ENCODE data around the gene ALG14.
A peak's percentile ranks its signal among the peaks of the same experiment; 100 is the strongest.

ALG14 gene

DNA sequence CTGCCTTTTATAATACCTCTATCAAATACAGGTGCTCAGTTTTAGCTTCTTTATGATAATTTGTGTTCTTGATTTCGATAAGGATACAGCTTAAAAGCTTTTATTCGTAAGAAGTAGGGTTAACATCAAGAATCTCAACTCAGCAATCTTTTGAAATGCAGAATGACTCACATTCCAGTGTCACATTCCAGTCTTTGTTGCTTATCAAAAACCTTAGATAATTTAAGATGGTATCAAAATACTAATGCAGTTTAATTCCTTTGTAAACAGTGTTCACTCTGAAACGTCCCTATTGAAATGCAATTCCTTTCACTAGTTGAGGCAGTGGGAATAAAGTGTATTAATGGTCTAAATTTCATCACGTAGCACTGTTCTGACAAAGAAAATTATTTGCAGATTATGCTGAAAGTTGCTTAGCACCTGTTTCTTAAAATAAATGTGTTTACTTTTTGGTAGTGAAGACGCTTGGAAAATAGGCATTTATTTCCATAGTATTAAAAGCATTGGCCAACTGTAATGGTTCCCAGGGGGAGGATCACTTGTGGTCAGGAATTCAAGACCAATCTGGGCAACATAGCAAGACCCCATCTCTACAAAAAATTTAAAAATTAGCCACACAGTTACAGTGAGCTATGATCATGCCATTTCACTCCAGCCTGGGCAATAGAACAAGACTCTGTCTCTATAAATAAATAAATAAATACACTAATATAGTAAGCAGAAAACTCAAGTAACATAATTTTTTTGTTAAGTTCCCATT lies 135.7 kb downstream of the ALG14 start:
- H3K27me3 ChIP-seq (replicated peaks; ENCODE audit: control insufficient read depth, insufficient read depth, low read length, poor library complexity, severe bottlenecking) = no peaks in the 10 kb centered on the region
- no peak overlapping the region for H3K27ac ChIP-seq (ENCODE audit: insufficient read depth, low read length, poor library complexity, severe bottlenecking)
- no peaks in the 10 kb centered on the region for H3K36me3 ChIP-seq (ENCODE audit: control insufficient read depth, insufficient read depth, low read length)
- no peaks in the 10 kb centered on the region for H3K9me3 ChIP-seq (ENCODE audit: control insufficient read depth, low read length)
- H3K4me1 ChIP-seq (ENCODE audit: control insufficient read depth, insufficient read depth, low read length, poor library complexity, severe bottlenecking) = no peaks in the 10 kb centered on the region
- DNase-seq = no peak
- no peak overlapping the region for H3K4me3 ChIP-seq (ENCODE audit: insufficient read depth, low read depth, low read length, poor library complexity, severe bottlenecking)

DNA sequence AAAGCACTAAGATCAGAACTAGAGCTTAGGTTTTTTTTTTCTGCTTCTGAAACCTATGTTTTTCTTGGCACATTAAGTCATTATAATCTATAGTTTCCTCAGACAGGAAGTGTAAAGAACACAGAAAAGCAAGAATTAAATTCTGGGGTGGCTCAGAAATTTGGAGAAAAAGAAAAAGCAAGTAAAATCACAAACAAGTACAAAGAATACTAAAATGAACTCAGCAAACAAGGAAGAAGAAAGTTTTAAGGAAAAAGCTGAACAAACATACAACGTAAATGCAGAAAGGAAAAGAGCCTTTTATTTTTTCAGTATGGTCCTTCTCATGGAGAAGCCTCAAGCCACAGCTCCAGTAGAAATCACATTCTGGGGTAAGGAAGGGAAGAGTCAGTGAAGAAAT lies 137.3 kb downstream of the ALG14 start:
- Histone ChIP-seq H3K4me3 (ENCODE audit: insufficient read depth, low read depth, low read length, poor library complexity, severe bottlenecking) (no peak overlapping the region), H3K4me1 (ENCODE audit: control insufficient read depth, insufficient read depth, low read length, poor library complexity, severe bottlenecking) (no peaks in the 10 kb centered on the region), H3K9me3 (ENCODE audit: control insufficient read depth, low read length) (no peaks in the 10 kb centered on the region), H3K36me3 (ENCODE audit: control insufficient read depth, insufficient read depth, low read length) (no peaks in the 10 kb centered on the region), H3K27ac (ENCODE audit: insufficient read depth, low read length, poor library complexity, severe bottlenecking) (no peak overlapping the region), H3K27me3 (replicated peaks; ENCODE audit: control insufficient read depth, insufficient read depth, low read length, poor library complexity, severe bottlenecking) (no peaks in the 10 kb centered on the region)
- DNase-seq = no peak

DNA sequence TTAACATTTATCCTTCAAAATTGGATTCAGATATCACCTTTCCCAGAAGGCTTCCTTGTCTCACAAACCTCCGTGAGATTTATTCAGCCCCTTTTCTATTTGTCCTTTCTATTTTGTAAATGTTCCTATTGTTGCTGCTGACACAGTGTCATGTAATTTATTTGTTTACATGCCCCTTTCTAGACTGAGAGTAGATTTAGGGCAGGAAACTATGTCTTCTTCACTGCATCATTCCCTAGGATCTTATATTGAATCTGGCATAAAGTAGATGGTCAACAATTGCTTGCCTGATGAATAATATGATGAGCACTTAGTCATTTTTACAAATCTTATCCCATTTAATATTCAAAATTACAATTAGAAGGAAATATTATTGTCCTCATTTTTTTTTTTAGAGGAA lies 137.7 kb downstream of the ALG14 start:
- DNase-seq = no peak
- no peak overlapping the region for H3K27ac ChIP-seq (ENCODE audit: insufficient read depth, low read length, poor library complexity, severe bottlenecking)
- no peaks in the 10 kb centered on the region for H3K4me1 ChIP-seq (ENCODE audit: control insufficient read depth, insufficient read depth, low read length, poor library complexity, severe bottlenecking)
- no peak overlapping the region for H3K4me3 ChIP-seq (ENCODE audit: insufficient read depth, low read depth, low read length, poor library complexity, severe bottlenecking)
- H3K27me3 ChIP-seq (replicated peaks; ENCODE audit: control insufficient read depth, insufficient read depth, low read length, poor library complexity, severe bottlenecking) = no peaks in the 10 kb centered on the region
- H3K36me3 ChIP-seq (ENCODE audit: control insufficient read depth, insufficient read depth, low read length) = no peaks in the 10 kb centered on the region
- no peaks in the 10 kb centered on the region for H3K9me3 ChIP-seq (ENCODE audit: control insufficient read depth, low read length)

DNA sequence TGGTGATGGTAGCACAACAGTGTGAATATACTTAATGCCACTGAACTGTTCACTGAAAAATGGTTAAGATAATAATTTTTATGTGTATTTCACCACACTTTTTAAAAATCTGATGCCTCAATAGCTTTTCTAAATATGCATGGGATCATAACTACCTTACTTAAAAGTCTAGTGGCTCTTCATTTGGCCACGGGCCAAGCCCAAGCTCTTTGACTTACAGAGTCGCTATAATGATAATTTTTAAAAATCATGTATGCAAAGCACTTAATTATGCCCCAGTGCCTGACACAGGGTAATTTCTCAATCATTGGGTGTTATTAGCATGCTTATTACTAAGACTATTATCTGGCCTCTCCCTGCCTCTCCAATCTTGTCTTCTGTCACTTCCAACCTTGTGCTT lies 138.2 kb downstream of the ALG14 start:
- Histone ChIP-seq H3K36me3 (ENCODE audit: control insufficient read depth, insufficient read depth, low read length) (no peaks in the 10 kb centered on the region), H3K27ac (ENCODE audit: insufficient read depth, low read length, poor library complexity, severe bottlenecking) (no peak overlapping the region), H3K9me3 (ENCODE audit: control insufficient read depth, low read length) (no peaks in the 10 kb centered on the region), H3K4me1 (ENCODE audit: control insufficient read depth, insufficient read depth, low read length, poor library complexity, severe bottlenecking) (no peaks in the 10 kb centered on the region), H3K27me3 (replicated peaks; ENCODE audit: control insufficient read depth, insufficient read depth, low read length, poor library complexity, severe bottlenecking) (no peaks in the 10 kb centered on the region), H3K4me3 (ENCODE audit: insufficient read depth, low read depth, low read length, poor library complexity, severe bottlenecking) (no peak overlapping the region)
- no peak for DNase-seq

DNA sequence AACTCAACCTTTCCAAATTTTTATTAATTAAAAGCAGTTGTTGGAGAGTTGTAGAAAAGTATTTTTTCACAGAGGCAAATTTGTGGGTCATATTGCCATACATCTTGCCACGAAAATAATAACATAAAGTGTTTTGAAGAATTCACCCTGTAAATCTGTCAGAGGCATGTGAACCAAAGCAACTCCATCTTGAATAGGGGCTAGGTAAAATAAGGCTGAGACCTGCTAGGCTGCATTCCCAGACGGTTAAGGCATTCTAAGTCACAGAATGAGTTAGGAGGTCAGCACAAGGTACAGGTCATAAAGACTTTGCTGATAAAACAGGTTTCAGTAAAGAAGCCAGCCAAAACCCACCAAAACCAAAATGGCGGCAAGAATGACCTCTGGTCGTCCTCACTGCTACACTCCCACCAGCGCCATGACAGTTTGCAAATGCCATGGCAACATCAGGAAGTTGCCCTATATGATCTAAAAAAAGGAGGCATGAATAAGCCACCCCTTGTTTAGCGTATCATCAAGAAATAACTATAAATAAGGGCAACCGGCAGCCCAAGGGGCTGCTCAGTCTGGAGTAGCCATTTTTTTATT lies 141.4 kb downstream of the ALG14 start:
- no peak overlapping the region for H3K27ac ChIP-seq (ENCODE audit: insufficient read depth, low read length, poor library complexity, severe bottlenecking)
- H3K9me3 ChIP-seq (ENCODE audit: control insufficient read depth, low read length) = no peaks in the 10 kb centered on the region
- no peak for DNase-seq
- H3K36me3 ChIP-seq (ENCODE audit: control insufficient read depth, insufficient read depth, low read length) = no peaks in the 10 kb centered on the region
- H3K4me3 ChIP-seq (ENCODE audit: insufficient read depth, low read depth, low read length, poor library complexity, severe bottlenecking) = no peak overlapping the region
- H3K27me3 ChIP-seq (replicated peaks; ENCODE audit: control insufficient read depth, insufficient read depth, low read length, poor library complexity, severe bottlenecking) = peaks cover 7% of the 10 kb centered on the region
- H3K4me1 ChIP-seq (ENCODE audit: control insufficient read depth, insufficient read depth, low read length, poor library complexity, severe bottlenecking) = peaks cover 5% of the 10 kb centered on the region

DNA sequence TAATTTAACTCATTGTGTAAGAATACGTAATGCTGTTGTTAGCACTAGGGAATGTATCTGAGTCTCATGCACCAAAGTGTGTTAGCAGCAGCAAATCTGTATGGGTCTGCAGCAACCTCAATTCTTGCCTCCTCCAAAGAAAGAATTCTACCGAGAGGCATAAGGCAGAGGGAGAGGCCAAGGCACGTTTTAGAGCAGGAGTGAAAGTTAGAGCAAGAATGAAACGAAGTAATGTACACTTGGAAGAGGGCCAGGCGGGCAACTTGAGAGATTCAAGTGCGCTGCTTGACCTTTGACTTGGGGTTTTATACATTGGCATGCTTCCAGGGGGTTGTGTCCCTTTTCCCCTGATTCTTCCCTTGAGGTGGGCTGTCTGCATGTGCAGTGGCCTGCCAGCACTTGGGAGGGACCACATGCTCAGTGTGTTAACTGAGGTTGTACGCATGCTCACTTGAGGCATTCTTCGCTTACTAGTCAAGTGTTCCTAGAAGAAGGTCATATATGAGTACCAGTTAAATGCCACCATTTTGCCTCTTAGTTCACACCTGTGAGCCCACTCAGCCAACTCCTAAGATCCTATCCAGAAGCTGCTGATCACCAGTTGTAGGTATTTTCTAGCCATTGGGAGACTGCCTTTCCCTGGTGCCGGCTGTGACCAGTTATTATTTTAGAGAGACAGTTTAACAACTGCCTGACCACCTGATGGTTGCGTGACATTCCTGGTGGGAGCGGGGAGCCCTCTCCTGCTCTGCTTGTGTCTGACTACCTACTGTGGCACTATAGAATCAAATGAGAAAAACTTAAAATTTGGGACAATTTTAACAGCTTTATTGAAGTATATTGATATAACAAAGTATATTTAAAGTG lies 143.2 kb downstream of the ALG14 start:
- Histone ChIP-seq H3K27ac (ENCODE audit: insufficient read depth, low read length, poor library complexity, severe bottlenecking) (no peak overlapping the region), H3K27me3 (replicated peaks; ENCODE audit: control insufficient read depth, insufficient read depth, low read length, poor library complexity, severe bottlenecking) (peaks cover 12% of the 10 kb centered on the region), H3K9me3 (ENCODE audit: control insufficient read depth, low read length) (no peaks in the 10 kb centered on the region), H3K4me1 (ENCODE audit: control insufficient read depth, insufficient read depth, low read length, poor library complexity, severe bottlenecking) (peaks cover 12% of the 10 kb centered on the region), H3K4me3 (ENCODE audit: insufficient read depth, low read depth, low read length, poor library complexity, severe bottlenecking) (no peak overlapping the region), H3K36me3 (ENCODE audit: control insufficient read depth, insufficient read depth, low read length) (no peaks in the 10 kb centered on the region)
- DNase-seq = no peak

DNA sequence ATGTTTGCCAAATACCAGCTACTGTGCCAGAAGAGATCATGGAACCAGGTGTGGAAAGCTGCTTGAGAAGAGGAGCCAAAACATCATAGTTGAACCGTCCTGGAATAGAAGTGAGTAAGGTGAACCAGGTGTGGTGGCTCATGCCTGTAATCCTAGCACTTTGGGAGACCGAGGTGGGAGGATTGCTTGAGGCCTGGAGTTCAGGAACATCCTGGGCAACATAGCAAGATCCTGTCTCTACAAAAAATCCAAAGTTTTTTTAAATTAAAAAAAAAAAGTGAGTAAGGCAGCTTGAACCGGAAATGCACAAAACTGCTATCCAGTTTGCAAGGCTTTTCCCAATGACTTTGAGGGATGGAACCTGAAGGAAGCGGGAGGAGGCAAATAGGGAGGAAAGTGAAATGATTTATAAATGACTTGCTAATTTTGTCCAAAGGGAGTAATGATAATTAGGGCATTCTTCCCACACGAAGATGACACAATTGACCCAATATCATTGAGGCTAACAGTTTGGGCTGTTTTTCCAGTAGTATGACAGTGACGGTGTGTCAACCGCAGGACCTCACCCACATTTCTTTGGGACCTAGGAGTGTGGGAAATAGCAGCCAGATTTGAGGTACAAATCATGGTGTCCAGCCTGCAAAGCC lies 144.3 kb downstream of the ALG14 start:
- Histone ChIP-seq H3K4me3 (ENCODE audit: insufficient read depth, low read depth, low read length, poor library complexity, severe bottlenecking) (no peak overlapping the region), H3K27ac (ENCODE audit: insufficient read depth, low read length, poor library complexity, severe bottlenecking) (no peak overlapping the region), H3K9me3 (ENCODE audit: control insufficient read depth, low read length) (no peaks in the 10 kb centered on the region), H3K36me3 (ENCODE audit: control insufficient read depth, insufficient read depth, low read length) (no peaks in the 10 kb centered on the region), H3K4me1 (ENCODE audit: control insufficient read depth, insufficient read depth, low read length, poor library complexity, severe bottlenecking) (peaks cover 12% of the 10 kb centered on the region), H3K27me3 (replicated peaks; ENCODE audit: control insufficient read depth, insufficient read depth, low read length, poor library complexity, severe bottlenecking) (peaks cover 12% of the 10 kb centered on the region)
- no peak for DNase-seq

DNA sequence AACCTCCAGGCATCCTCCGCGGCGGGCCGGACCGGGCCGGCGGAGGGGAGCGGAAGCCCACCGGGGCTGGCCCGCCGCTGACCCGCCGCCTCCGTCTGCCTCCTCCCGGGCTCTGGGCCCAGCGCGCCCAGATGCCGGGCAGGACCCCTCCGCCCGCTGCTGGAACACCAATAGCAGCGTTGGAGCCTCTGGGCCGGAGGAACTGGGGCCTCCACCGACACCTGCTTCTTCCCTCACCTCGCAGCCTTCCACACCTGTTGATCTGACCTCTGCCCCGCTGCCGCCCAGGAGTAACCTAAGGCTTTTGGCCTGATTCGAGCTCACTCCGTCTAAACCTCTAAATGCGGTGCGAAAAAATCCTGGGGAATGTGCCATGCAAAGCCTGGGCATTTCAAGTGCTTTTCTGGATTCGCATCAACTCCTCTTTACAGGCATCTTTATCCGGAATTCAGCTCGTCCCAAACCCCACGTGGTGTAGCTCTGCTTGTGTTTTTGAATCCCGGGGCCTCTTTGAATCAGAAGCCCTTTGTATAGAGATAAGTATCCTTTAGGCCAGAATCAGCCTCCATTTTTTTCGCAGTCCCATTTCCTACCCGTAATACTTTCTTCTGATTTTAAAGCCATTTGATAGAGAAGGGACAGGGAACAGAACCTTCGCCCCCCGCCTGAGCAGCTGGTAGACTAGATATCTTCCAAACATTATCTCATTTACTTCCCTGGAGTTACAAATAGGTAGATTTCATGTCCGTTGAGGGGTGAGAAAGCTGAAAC lies 145.2 kb downstream of the ALG14 start:
- Histone ChIP-seq H3K9me3 (ENCODE audit: control insufficient read depth, low read length) (no peaks in the 10 kb centered on the region), H3K4me3 (ENCODE audit: insufficient read depth, low read depth, low read length, poor library complexity, severe bottlenecking) (peak overlapping the region; percentile 62), H3K4me1 (ENCODE audit: control insufficient read depth, insufficient read depth, low read length, poor library complexity, severe bottlenecking) (peaks cover 12% of the 10 kb centered on the region), H3K36me3 (ENCODE audit: control insufficient read depth, insufficient read depth, low read length) (no peaks in the 10 kb centered on the region), H3K27me3 (replicated peaks; ENCODE audit: control insufficient read depth, insufficient read depth, low read length, poor library complexity, severe bottlenecking) (peaks cover 12% of the 10 kb centered on the region), H3K27ac (ENCODE audit: insufficient read depth, low read length, poor library complexity, severe bottlenecking) (no peak overlapping the region)
- no peak for DNase-seq

DNA sequence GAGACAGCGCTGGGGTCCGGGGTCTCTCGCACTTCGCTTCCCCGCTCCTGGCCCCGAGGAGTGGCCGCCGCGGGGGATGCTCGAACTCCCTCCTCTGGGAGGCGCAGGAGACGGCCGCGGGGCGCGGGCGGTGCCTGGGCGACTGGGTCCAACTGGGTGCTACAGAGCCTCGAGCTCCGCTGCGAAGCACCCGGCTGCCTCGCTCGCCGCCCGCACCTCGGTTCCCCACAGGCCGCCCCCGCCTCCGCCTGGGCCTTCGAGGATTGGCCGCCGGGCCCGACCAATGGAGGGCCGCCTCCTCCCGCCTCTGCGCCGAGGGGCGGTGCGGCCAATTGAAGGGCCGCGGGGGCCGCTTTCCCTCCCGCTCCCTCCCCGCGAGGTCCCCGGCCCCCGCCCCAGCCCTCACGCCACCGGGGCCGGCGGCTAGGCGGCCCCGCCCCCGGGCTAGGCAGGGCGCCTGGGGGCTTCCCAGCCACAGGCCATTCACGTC lies 145.8 kb downstream of the ALG14 start, which contains the start of gene CNN3:
Gene CNN3 (minus strand): TSS at position 196 of the 490 bp plus-strand sequence. CDS start 216 bp downstream, outside the sequence.
- H3K4me3 ChIP-seq (ENCODE audit: insufficient read depth, low read depth, low read length, poor library complexity, severe bottlenecking) = peak within 1 kb of the TSS; percentile 62
- peaks cover 12% of the 10 kb centered on the region for H3K27me3 ChIP-seq (replicated peaks; ENCODE audit: control insufficient read depth, insufficient read depth, low read length, poor library complexity, severe bottlenecking)
- no peaks in the 10 kb centered on the region for H3K36me3 ChIP-seq (ENCODE audit: control insufficient read depth, insufficient read depth, low read length)
- peaks cover 12% of the 10 kb centered on the region for H3K4me1 ChIP-seq (ENCODE audit: control insufficient read depth, insufficient read depth, low read length, poor library complexity, severe bottlenecking)
- H3K9me3 ChIP-seq (ENCODE audit: control insufficient read depth, low read length) = no peaks in the 10 kb centered on the region
- peak; percentile 17 to 40 (median 26) for DNase-seq
- no peak within 1 kb of the TSS for H3K27ac ChIP-seq (ENCODE audit: insufficient read depth, low read length, poor library complexity, severe bottlenecking)
